Measurements from ENCODE around the gene CLIC2.

Gene CLIC2

DNA sequence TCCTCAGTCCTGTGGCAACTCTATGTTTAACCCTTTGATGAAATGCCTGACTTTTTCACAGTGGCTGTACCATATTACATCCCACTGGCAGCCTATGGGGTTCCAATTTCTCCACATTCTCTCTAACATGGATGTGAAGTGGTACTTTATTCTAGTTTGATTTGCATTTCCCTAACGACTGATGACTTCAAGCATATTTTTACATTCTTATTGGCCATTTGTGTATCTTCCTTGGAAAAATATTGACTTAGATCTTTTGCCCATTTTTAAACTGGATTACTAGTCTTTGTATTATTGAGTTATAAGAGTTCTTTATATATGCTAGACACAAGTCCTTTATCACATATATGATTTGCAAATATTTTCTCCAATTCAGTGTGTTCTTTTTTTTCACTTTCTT, 68.0 kb downstream of the CLIC2 start:
- TF ChIP-seq, protein P1, sequence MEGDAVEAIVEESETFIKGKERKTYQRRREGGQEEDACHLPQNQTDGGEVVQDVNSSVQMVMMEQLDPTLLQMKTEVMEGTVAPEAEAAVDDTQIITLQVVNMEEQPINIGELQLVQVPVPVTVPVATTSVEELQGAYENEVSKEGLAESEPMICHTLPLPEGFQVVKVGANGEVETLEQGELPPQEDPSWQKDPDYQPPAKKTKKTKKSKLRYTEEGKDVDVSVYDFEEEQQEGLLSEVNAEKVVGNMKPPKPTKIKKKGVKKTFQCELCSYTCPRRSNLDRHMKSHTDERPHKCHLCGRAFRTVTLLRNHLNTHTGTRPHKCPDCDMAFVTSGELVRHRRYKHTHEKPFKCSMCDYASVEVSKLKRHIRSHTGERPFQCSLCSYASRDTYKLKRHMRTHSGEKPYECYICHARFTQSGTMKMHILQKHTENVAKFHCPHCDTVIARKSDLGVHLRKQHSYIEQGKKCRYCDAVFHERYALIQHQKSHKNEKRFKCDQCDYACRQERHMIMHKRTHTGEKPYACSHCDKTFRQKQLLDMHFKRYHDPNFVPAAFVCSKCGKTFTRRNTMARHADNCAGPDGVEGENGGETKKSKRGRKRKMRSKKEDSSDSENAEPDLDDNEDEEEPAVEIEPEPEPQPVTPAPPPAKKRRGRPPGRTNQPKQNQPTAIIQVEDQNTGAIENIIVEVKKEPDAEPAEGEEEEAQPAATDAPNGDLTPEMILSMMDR (conservative IDR thresholded peaks at IDR 0.05; ENCODE audit: control insufficient read depth, insufficient read depth, low read depth, low read length) = no peak
- H3K4me3 ChIP-seq (ENCODE audit: control insufficient read depth, low read depth, low read length) = no peak overlapping the region

GRCh38 chrX:155263854-155264628, 70.4 kb downstream of the CLIC2 start, which contains the start of gene RAB39B:
Gene RAB39B (minus strand): TSS chrX:155264491. CDS start chrX:155264288, 203 bp downstream.
- peak; percentile 75 for DNase-seq (ENCODE audit: low read depth)
- H3K4me3 ChIP-seq (ENCODE audit: control insufficient read depth, low read depth, low read length) = peak within 1 kb of the TSS; percentile 39
- TF ChIP-seq, protein P1 (conservative IDR thresholded peaks at IDR 0.05; ENCODE audit: control insufficient read depth, insufficient read depth, low read depth, low read length) = no peak

More for the DNA sequence above, 68.0 kb downstream of the CLIC2 start:
- DNase-seq (ENCODE audit: low read depth) = no peak

DNA sequence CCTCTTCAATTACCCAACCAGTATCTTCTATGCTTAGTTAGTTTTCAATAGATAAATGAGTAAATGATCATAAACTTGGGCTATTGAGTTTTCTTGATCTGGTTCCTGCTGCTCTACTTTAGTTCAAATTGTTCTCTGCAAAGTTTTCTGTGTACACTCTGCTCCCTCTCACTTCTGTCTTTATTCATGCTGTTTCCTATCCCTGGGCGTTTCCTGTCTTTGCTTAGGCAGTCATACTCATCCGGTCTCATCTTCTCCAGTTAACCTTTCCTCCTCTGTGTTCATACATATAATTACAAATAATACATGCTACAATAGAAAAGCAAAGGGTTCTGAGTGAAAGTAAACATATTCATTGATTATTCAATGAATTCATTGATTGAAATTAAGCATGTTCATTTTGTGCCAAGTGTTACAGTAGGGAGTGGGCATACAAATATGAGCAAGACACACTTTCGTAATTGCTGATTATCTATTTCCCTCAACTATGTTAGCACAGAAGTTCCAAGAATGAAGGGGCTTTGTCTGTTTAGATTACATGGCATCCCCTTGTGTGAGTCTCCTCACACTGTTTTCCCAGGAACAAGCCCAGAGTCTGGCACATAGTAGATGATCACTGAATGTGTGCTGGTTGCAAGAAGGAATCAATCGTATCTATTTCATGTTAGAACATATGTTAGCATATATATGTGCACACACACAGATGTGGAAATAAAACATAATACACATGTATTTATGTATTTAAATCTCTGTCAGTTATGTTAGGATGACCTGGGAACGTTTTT, 71.3 kb downstream of the CLIC2 start:
- no peak for DNase-seq (ENCODE audit: low read depth)
- TF ChIP-seq, protein P1 (conservative IDR thresholded peaks at IDR 0.05; ENCODE audit: control insufficient read depth, insufficient read depth, low read depth, low read length) = no peak
- H3K4me3 ChIP-seq (ENCODE audit: control insufficient read depth, low read depth, low read length) = no peak overlapping the region

- DNase-seq (ENCODE audit: low read depth) = no peak
- H3K4me3 ChIP-seq (ENCODE audit: control insufficient read depth, low read depth, low read length) = no peak overlapping the region
- TF ChIP-seq, protein P1 (conservative IDR thresholded peaks at IDR 0.05; ENCODE audit: control insufficient read depth, insufficient read depth, low read depth, low read length) = no peak
These were observed 74.7 kb downstream of the CLIC2 start for GRCh38 chrX:155259752-155260151.

- no peak for DNase-seq (ENCODE audit: low read depth)
- TF ChIP-seq, protein P1 (conservative IDR thresholded peaks at IDR 0.05; ENCODE audit: control insufficient read depth, insufficient read depth, low read depth, low read length) = no peak
- H3K4me3 ChIP-seq (ENCODE audit: control insufficient read depth, low read depth, low read length) = no peak overlapping the region
These were observed 83.0 kb downstream of the CLIC2 start for GRCh38 chrX:155251391-155251790.

DNA sequence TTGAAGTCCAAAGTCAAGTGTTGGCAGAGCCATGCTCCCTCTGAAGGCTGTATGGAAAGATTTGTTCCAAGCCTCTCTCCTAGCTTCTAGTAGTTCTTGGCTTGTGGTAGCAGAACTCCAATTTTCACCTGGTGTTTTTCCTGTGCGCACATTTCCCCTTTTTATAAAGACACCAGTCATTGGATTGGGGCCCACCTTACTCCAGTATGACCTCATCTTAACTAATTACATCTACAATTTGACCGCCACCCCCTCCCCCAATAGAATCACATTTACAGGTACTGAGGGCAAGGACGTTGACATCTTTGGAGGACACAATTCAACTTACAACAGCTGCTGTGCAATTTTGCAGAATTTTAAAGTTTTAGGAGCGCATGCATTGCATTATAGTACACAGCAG, 86.9 kb downstream of the CLIC2 start:
- H3K4me3 ChIP-seq (ENCODE audit: control insufficient read depth, low read depth, low read length) = no peak overlapping the region
- DNase-seq (ENCODE audit: low read depth) = no peak
- TF ChIP-seq, protein P1 (conservative IDR thresholded peaks at IDR 0.05; ENCODE audit: control insufficient read depth, insufficient read depth, low read depth, low read length) = no peak

Measured in fibroblast of mammary gland (primary cell).